Esophagus squamous epithelium (tissue), 5 donors: ENCODE data around the gene MKNK1. TPM values are rescaled to one million over a fixed set of nuclear protein-coding genes. Genes with fewer than 3 reads are reported as not detected.

Source experiments
- DNase-seq: peaks from one replicate; lab custom pipeline; 2025; lab: John Stamatoyannopoulos, UW
- H3K27ac ChIP-seq, 4 donors: fragments of 200-600 bp; sonication (generic); one replicate each; pipeline ENCODE4 v1.5.1; 2016 to 2019; ENCODE audit warnings: mild to moderate bottlenecking in 1 of 4
- H3K27me3 ChIP-seq, 4 donors: fragments of 200-600 bp; sonication (generic); 1 replicate in 3 of 4; 2 replicates in 1 of 4; pipeline versions ENCODE4 v1.5.1 to v1.6.0; 2017 to 2021; ENCODE audit warnings: antibody characterized with exemption in 1 of 4
- H3K36me3 ChIP-seq, 3 donors: fragments of 200-600 bp; sonication (generic); one replicate each; pipeline ENCODE4 v1.5.1; 2016 to 2019
- H3K4me1 ChIP-seq, 3 donors: fragments of 200-600 bp; sonication (generic); one replicate each; pipeline ENCODE4 v1.5.1; 2017 to 2019
- H3K4me3 ChIP-seq, 4 donors: fragments of 200-600 bp; sonication (generic); 1 replicate in 3 of 4; 2 replicates in 1 of 4; pipeline ENCODE4 v1.5.1; 2016 to 2019; ENCODE audit warnings: mild to moderate bottlenecking in 2 of 4, moderate library complexity in 1 of 4
- H3K9me3 ChIP-seq, 3 donors: fragments of 200-600 bp; sonication (generic); one replicate each; pipeline ENCODE4 v1.5.1; 2016 to 2019
- CTCF ChIP-seq, 6 experiments: fragments of 450-650 bp in 4 of 6; fragments of 200-600 bp in 2 of 6; sonication (generic) in 2 of 6; IDR thresholded peaks; one replicate each; pipeline ENCODE4 v1.5.1; 2016 to 2019; ENCODE audit warnings: antibody characterized with exemption in 6 of 6, mild to moderate bottlenecking in 4 of 6, moderate library complexity in 4 of 6
- POLR2A ChIP-seq, 4 donors: fragments of 450-650 bp; IDR thresholded peaks; one replicate each; pipeline ENCODE4 v1.6.1; 2017; ENCODE audit warnings: antibody characterized with exemption in 4 of 4, mild to moderate bottlenecking in 4 of 4, moderate library complexity in 3 of 4
- WGBS, 2 donors: methylation state at CpG; one replicate each; pipeline ENCODE4 v1.1.5; 2018; 5-methylcytosine and 5-hydroxymethylcytosine counted together
- intact Hi-C: fragments of 100-400 bp; cut with DNase I; formaldehyde crosslinking; loops from one replicate; pipeline ENCODE4 v1.15.0; 2022
- total RNA-seq, 4 donors: library from RNA; depleted of rRNA; stranded (reverse); fragments of >200 nt; gene quantifications; one replicate each; pipeline ENCODE4 v1.1.0, GENCODE V29; 2016
- donor health status: DM: yes; HTN: yes; CAD: no.

Gene MKNK1
- total RNA-seq, 4 donors from 2014 or later, result 18.2 to 33.7 (median 33.6) TPM

GRCh38 chr1:46576596-46576995 lies 27.5 kb downstream of the MKNK1 start:
- no peak for TF ChIP-seq CTCF (IDR thresholded peaks at IDR 0.05)
- TF ChIP-seq POLR2A (IDR thresholded peaks at IDR 0.05), result no peak
- Histone ChIP-seq H3K9me3 (no peaks in the 10 kb centered on the region), H3K36me3 (peaks cover 5 to 100% (median 22%) of the 10 kb centered on the region in 3 donors), H3K27me3 (no peaks in the 10 kb centered on the region), H3K4me1 (peaks cover 0 to 14% (median 5%) of the 10 kb centered on the region in 3 donors), H3K27ac (no peak overlapping the region), H3K4me3 (no peak overlapping the region)
- intact Hi-C loops, result no loop called here
- no peak for DNase-seq
- 90 to 95% methylated on average over 4 to 5 of the region's 6 CpGs for WGBS, 2 donors

- Histone ChIP-seq H3K36me3 (peaks cover 5 to 100% (median 22%) of the 10 kb centered on the region in 3 donors), H3K27me3 (no peaks in the 10 kb centered on the region), H3K9me3 (no peaks in the 10 kb centered on the region), H3K27ac (no peak overlapping the region), H3K4me3 (no peak overlapping the region), H3K4me1 (peaks cover 0 to 12% (median 2%) of the 10 kb centered on the region in 3 donors)
- intact Hi-C loops, result no loop called here
- WGBS, 2 donors, result 73 to 81% methylated on average over 3 of the region's 3 CpGs
- no peak for TF ChIP-seq POLR2A (IDR thresholded peaks at IDR 0.05)
- TF ChIP-seq CTCF (IDR thresholded peaks at IDR 0.05), result no peak
- DNase-seq, result no peak
Measured at GRCh38 chr1:46575778-46576177, 28.3 kb downstream of the MKNK1 start.

- peaks cover 0 to 8% (median 2%) of the 10 kb centered on the region in 3 donors for H3K4me1 ChIP-seq
- TF ChIP-seq CTCF (IDR thresholded peaks at IDR 0.05), result no peak
- TF ChIP-seq POLR2A (IDR thresholded peaks at IDR 0.05), result no peak
- intact Hi-C loops, result no loop called here
- no peaks in the 10 kb centered on the region for H3K9me3 ChIP-seq
- H3K36me3 ChIP-seq, result peaks cover 5 to 100% (median 18%) of the 10 kb centered on the region in 3 donors
- no peak for DNase-seq
- WGBS, 2 donors, result 76 to 89% methylated on average over 7 to 12 of the region's 12 CpGs
- no peak overlapping the region for H3K27ac ChIP-seq
- H3K4me3 ChIP-seq, result no peak overlapping the region
- H3K27me3 ChIP-seq, result no peaks in the 10 kb centered on the region
Measured at GRCh38 chr1:46575300-46575699, 28.8 kb downstream of the MKNK1 start.

- Histone ChIP-seq H3K4me3 (no peak overlapping the region), H3K36me3 (peaks cover 0 to 100% (median 4%) of the 10 kb centered on the region in 3 donors), H3K27ac (peak overlapping the region in 1 of 4 donors; percentile 29), H3K4me1 (peaks cover 0 to 24% (median 9%) of the 10 kb centered on the region in 3 donors), H3K9me3 (no peaks in the 10 kb centered on the region), H3K27me3 (no peaks in the 10 kb centered on the region)
- no peak for DNase-seq
- 92 to 97% methylated on average over 4 to 5 of the region's 6 CpGs for WGBS, 2 donors
- intact Hi-C loops, result no loop called here
- TF ChIP-seq POLR2A (IDR thresholded peaks at IDR 0.05), result no peak
- no peak for TF ChIP-seq CTCF (IDR thresholded peaks at IDR 0.05)
Measured at GRCh38 chr1:46571691-46572225, 32.3 kb downstream of the MKNK1 start.

- H3K27ac ChIP-seq, result peak overlapping the region in 1 of 4 donors; percentile 18
- intact Hi-C loops, result no loop called here
- H3K4me1 ChIP-seq, result peaks cover 0 to 24% (median 9%) of the 10 kb centered on the region in 3 donors
- peaks cover 0 to 100% (median 7%) of the 10 kb centered on the region in 3 donors for H3K36me3 ChIP-seq
- no peak for DNase-seq
- 59 to 72% methylated on average over 8 to 9 of the region's 14 CpGs for WGBS, 2 donors
- H3K27me3 ChIP-seq, result no peaks in the 10 kb centered on the region
- no peak overlapping the region for H3K4me3 ChIP-seq
- no peak for TF ChIP-seq POLR2A (IDR thresholded peaks at IDR 0.05)
- TF ChIP-seq CTCF (IDR thresholded peaks at IDR 0.05), result no peak
- no peaks in the 10 kb centered on the region for H3K9me3 ChIP-seq
Measured at GRCh38 chr1:46569884-46570725, 34.0 kb downstream of the MKNK1 start.
